ENCODE data around the gene FBH1.
"Not testable (repeated sequence)": the region's sequence is repeated elsewhere in the genome, so short reads cannot be mapped to it uniquely, and the experiment has no call there.

FBH1 gene

GRCh38 chr10:5889624-5890451 lies at the start of gene FBH1, which contains the start of gene ANKRD16:
Gene FBH1 (plus strand): TSS chr10:5890243. CDS start chr10:5890346, 103 bp downstream.
Gene ANKRD16 (minus strand): TSS chr10:5889893. CDS start chr10:5889354, 539 bp downstream.
- DNase-seq (ENCODE audit: low read depth in 2 of 2), result peak; percentile 96 to 98

DNA sequence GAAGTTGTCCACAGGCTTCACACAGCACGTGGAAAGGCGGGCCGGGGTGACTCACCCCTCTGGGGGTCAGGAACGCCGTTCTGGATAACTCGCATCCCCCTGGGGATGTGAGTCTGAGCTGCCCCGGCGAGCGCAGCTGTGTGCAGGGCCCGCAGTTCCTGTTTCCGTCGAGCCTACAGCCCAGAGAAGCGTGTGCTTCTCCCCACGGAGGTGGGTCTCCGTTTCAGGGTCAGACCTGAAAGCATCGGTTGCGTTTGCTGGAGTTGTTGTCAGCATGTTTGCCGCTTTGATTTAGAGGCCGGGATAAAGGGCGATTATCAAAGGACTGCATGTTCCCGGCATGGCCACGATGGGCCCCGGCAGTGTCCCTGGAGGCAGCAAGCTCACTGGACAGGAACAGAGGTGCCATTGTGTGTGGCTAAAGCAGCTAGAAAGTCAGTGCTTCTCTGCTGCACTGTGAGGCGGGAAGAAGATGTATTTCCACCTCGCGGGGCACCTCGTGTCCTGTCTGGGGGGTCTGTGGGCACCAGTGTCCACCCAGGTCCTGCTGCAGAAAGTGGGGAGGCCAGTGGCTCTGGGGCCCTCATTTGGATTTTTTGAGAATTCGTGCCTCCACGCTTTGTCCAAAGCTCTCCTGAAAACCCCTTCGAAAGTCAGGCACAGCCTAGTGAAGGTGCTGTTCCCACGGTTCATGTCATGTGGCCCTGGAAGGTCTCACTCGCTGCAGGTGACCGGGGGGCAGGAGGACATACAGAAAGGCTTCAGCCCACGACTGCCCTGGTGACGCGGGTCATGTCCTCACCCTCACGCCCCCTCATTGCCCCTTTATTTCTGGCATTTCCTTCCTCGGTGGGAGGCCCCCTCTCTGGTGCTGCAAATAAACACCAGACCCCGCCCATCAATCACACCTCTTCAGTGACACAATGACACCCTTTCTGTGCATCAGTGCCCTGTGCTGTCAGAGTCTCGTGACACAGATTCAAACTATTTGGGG lies 49.4 kb upstream of the FBH1 start:
- no peak for DNase-seq (ENCODE audit: low read depth in 2 of 2)

DNA sequence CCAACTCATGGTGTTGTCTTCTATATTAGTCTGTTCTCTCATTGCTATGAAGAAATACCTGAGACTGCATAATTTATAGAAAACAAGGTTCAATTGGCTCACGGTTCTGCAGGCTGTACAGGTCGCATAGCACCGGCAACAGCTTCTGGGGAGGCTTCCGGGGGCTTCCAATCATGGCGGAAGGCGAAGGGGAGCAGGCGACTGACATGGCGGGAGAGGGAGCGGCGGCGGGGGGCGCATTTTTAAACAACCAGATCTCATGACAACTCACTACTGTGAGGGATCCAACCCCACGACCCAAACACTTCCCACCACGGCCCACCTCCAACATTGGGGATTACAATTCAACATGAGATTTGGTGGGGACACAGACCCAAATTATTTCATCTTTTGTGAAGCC lies 48.1 kb upstream of the FBH1 start:
- no peak for DNase-seq (ENCODE audit: low read depth in 2 of 2)

DNA sequence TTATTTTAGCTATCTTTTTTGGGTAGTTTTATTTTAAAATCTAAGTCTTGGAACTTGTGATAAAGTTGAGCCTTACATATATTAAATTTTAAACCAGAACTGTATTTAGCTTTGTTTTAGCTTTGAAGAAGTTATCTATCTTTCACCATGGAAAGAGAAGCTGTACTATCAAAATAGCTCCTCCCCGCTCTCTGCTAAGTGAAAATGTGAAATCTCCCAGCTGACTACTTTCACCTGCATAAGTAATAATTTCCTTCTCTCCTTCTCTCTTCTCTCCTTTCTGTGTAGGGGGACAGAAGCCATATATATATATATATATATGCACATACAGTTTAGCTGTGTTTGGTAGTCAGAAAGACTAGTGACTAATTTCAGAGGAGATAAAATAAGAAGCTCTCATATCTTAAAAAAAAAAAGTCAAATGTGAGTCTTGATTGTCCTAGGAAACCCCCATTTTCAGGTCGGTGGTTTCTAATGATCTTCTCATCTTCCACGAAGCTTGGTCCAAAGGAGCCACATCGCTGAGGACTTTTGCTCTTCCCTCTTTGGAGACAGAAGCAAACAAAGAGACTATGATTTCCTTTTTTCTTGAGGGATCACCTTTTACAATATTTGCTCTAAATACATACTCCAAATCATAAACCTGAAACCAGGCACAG lies 46.2 kb upstream of the FBH1 start:
- no peak for DNase-seq (ENCODE audit: low read depth in 2 of 2)

DNA sequence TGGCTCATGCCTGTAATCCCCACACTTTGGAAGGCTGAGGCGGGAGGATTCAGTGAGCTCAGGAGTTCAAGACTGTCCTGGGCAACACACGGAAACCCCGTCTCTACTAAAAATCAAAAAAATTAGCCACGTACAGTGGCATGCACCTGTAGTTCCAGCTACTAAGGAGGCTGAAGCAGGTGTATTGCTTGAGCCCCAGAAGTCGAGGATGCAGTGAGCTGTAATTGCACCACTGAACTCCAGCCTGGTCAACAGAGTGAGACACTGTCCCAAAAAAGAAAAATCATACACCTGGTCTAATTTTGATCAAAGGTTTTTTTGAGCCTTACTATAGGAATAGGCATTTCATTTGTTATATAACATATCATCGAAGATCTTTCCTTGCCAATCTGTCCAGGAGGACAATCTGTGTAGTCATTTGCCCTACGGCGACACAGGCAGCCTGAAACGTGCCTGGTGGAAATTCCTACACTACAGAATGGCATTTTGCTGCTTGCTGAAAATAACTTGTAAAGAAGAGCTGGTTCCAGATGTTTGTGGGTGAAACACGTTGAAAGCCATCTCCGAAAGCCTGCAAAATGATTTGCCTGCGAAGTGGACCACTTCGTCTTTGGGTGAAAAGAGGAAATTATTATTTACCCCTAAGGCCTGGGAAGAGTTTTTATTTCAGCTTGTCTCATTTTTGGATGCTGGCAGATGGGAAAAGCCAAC lies 45.5 kb upstream of the FBH1 start:
- DNase-seq (ENCODE audit: low read depth in 2 of 2), result no peak

- DNase-seq (ENCODE audit: low read depth in 2 of 2), result not testable (repeated sequence)
These were observed 43.4 kb upstream of the FBH1 start for GRCh38 chr10:5846667-5847066.

DNA sequence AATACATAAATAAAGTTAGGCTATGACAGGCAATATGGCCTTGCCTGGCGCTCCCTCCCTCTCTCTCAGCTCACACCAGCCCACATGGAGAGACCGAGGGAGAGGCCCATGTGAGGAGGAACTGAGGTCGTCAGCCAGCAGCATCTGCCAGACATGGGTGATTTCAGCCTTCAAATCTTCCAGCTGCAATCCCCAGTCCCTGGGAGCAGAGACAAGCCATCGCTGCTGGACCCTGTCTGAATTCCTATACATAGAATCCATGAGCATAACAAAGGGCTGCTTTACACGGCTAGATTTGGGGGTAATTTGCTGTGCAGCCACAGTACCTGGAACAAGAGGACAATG lies 35.9 kb upstream of the FBH1 start:
- DNase-seq (ENCODE audit: low read depth in 2 of 2), result no peak

DNA sequence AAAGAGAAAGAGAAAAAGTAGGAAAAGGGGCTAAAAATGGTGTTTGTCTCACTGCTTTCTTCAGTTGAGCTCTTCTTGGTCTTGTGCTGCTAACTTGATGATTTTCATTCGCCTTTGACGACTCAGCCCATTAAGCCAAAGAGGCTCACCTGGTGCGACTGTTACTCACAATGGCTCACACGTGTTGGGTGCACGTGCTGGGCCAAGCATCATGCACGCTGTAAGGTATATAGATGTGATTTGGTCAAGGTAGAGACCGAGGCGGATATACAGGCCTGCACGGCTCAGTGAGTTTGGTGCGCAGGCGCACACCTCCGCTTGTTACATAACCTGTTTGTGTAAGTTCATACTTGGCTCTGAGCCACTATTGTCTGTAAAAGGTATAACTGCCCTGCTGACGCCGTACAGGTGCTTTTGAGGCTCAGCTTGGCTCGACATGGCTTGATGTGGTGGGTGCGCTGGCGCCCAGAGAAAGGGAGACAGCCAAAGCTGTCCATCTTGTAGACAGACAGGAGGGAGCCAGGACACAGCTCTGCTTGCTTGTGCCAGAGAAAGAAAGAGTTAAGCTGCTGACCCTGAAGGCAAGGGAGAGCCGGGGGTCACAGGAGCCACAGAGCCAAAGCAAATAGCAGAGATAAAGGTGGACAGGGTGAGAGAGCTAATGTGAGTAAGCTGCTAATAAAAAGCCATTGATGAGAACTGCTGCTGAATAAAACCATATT lies 33.9 kb upstream of the FBH1 start:
- DNase-seq (ENCODE audit: low read depth in 2 of 2), result no peak

GRCh38 chr10:5856701-5857004 lies 33.4 kb upstream of the FBH1 start:
- no peak for DNase-seq (ENCODE audit: low read depth in 2 of 2)

- DNase-seq (ENCODE audit: low read depth in 2 of 2), result no peak
These were observed 31.2 kb upstream of the FBH1 start for GRCh38 chr10:5858811-5859210.

DNA sequence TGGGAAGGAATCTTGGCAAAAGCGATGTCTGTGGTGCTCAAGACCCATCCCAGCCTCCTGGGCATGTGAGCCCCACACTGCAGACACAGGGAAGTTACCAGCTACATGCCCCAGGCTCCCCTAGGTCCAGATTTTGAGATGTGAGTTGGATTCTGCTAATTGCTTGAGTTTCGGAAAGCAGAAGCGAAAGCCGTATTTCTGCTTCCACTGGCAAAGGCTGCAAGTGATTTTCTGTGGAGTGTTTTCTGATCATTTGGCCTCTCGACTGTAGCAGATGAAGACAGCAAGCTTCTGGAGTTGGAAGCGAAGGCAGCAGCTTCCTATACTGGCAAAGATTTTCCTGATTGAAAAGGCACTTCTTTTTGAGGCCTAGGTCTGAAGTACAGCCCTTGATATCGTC lies 30.0 kb upstream of the FBH1 start:
- no peak for DNase-seq (ENCODE audit: low read depth in 2 of 2)

DNA sequence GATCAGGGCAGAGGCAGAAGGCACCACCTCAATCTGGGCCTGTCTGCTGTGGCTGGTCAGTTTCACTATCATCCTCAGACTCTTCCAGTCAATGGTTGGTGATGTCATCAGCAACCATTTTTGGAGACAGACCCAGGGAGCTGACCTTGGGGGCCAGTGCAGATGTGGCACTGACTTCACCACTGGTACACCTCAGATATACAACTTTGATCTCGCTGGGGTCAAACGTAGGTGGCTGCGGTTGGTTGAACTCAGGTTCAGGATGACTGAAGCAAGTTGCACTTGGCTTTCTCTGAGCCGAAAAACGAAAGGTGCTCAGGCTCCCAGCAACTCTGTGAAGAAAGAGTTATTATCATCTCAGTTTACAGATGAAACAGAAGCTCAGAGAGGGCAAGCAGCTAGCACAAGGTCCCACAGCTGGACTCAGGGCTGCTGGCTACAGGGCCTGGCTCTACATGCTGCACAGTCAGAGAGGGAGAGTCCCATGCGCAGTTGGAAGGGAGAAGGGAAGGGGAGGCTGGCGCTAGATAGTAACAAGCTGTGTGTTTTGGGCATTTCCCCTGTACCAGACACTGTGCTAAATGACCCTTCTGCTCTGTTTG lies 27.6 kb upstream of the FBH1 start:
- DNase-seq (ENCODE audit: low read depth in 2 of 2), result no peak

- DNase-seq (ENCODE audit: low read depth in 2 of 2), result not testable (repeated sequence)
These were observed 26.9 kb upstream of the FBH1 start for GRCh38 chr10:5862981-5863685.

DNA sequence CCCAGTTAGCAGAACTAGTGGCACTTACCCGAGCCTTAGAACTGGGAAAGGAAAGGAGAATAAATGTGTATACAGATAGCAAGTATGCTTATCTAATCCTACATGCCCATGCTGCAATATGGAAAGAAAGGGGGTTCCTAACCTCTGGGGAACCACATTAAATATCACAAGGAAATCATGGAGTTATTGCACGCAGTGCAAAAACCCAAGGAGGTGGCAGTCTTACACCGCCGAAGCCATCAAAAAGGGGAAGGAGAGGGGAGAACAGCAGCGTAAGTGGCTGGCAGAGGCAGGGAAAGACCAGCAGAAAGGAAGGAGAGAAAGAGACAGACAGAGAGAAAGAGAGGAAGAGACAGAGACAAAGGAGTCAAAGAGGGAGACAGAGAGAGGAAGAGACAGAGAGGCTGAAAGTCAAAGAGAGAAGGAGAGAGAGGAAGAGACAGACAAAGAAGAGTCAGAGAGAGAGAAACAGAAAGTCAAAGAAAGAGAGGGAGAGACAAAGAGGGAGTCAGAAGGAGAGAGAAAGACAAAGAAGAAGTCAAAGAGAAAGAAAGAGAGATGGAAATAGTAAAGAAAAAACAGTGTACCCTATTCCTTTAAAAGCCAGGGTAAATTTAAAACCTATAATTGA lies 23.5 kb upstream of the FBH1 start:
- DNase-seq (ENCODE audit: low read depth in 2 of 2), result not testable (repeated sequence)

GRCh38 chr10:5867091-5867615 lies 22.9 kb upstream of the FBH1 start:
- DNase-seq (ENCODE audit: low read depth in 2 of 2), result not testable (repeated sequence)

GRCh38 chr10:5868383-5868782 lies 21.7 kb upstream of the FBH1 start:
- DNase-seq (ENCODE audit: low read depth in 2 of 2), result not testable (repeated sequence)

GRCh38 chr10:5869156-5869555 lies 20.9 kb upstream of the FBH1 start:
- no peak for DNase-seq (ENCODE audit: low read depth in 2 of 2)

- DNase-seq (ENCODE audit: low read depth in 2 of 2), result no peak
These were observed 18.4 kb upstream of the FBH1 start for GRCh38 chr10:5871596-5871995.

DNA sequence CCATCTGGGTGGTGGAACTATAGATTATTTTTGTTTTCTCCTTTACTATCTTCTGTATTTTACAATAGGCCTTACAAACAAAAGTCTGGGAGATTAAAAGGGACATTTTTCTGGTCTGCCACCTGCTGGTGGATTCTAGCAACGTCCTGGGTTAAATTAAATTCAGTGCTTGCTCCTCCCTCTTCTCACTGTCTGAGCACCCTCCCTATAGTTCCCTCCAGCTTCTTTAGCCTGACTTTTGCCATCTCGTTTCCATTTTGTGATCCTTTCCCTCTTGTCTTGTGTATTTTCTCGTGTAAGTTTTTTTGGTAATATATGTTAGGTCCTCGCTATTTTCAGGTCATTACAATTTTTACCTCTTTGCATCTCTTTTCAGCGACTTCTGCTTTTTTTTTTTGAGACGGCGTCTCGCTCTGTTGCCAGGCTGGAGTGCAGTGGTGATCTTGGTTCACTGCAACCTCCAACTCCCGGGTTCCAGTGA lies 16.5 kb upstream of the FBH1 start:
- peak; percentile 43 to 46 for DNase-seq (ENCODE audit: low read depth in 2 of 2)
